Measurements from ENCODE around the gene TMEM53.

The TMEM53 gene

GRCh38 chr1:44642255-44642654, 32.0 kb downstream of the TMEM53 start:
- H3K4me3 Mint-ChIP-seq, result no peak overlapping the region
- DNase-seq (no peak), ATAC-seq (replicated peaks) (no peak)
- H3K9me3 Mint-ChIP-seq, result no peaks in the 10 kb centered on the region
- H3K27me3 Mint-ChIP-seq, result no peaks in the 10 kb centered on the region
- H3K27ac Mint-ChIP-seq, result peak overlapping the region; percentile 37
- peaks cover 6 to 8% of the 10 kb centered on the region in 2 donors for H3K4me1 Mint-ChIP-seq
- peaks cover 38 to 51% of the 10 kb centered on the region in 2 donors for H3K36me3 Mint-ChIP-seq

- H3K36me3 Mint-ChIP-seq, result peaks cover 41 to 54% of the 10 kb centered on the region in 2 donors
- no peak for DNase-seq
- peak overlapping the region; percentile 37 for H3K27ac Mint-ChIP-seq
- peaks cover 6 to 8% of the 10 kb centered on the region in 2 donors for H3K4me1 Mint-ChIP-seq
- H3K4me3 Mint-ChIP-seq, result no peak overlapping the region
- ATAC-seq (replicated peaks), result no peak
- no peaks in the 10 kb centered on the region for H3K9me3 Mint-ChIP-seq
- no peaks in the 10 kb centered on the region for H3K27me3 Mint-ChIP-seq
Observed at GRCh38 chr1:44641126-44642102, 32.9 kb downstream of the TMEM53 start.

DNA sequence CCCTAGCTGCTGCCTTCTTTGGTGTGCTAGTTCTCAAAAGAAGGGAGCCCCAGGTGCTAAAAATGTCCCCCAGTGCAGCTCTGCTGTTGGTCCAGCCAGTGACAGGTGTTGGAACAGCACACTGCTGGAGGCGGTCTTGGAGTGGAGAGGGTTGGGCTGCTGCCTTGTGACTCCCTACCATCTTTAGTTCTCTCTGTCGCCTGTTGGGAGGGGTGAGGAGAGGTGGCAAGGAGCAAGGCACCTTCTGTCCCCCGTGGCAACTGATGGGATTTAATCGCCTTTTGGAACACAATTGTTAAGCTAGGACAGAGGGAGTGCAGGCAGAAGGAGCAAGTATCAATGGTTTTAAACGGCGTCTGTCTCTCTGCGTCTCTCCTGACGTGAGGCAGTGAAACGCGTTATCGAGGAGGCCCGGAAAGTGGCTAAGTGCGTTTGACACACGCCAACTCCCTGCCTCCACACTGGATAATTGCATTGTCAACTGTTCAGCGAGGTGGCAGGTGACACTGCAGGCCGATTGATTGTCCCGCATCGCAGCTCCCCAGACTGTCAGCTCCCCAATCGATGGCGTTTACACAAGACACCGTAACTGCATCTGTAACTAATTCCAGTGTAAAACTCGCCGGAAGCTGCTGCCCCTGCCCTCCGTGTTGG, 34.0 kb downstream of the TMEM53 start:
- no peak overlapping the region for H3K27ac Mint-ChIP-seq
- no peaks in the 10 kb centered on the region for H3K27me3 Mint-ChIP-seq
- DNase-seq, result no peak
- ATAC-seq (replicated peaks), result no peak
- H3K9me3 Mint-ChIP-seq, result no peaks in the 10 kb centered on the region
- peaks cover 13 to 14% of the 10 kb centered on the region in 2 donors for H3K4me1 Mint-ChIP-seq
- H3K36me3 Mint-ChIP-seq, result peaks cover 49 to 65% of the 10 kb centered on the region in 2 donors
- H3K4me3 Mint-ChIP-seq, result no peak overlapping the region

GRCh38 chr1:44637702-44638411, 36.4 kb downstream of the TMEM53 start:
- ATAC-seq (replicated peaks) (no peak), DNase-seq (no peak)
- peaks cover 43 to 67% of the 10 kb centered on the region in 2 donors for H3K36me3 Mint-ChIP-seq
- no peaks in the 10 kb centered on the region for H3K27me3 Mint-ChIP-seq
- no peaks in the 10 kb centered on the region for H3K9me3 Mint-ChIP-seq
- H3K27ac Mint-ChIP-seq, result peak overlapping the region; percentile 42
- H3K4me1 Mint-ChIP-seq, result peaks cover 35 to 36% of the 10 kb centered on the region in 2 donors
- H3K4me3 Mint-ChIP-seq, result no peak overlapping the region

GRCh38 chr1:44636688-44637598, 37.3 kb downstream of the TMEM53 start:
- ATAC-seq (replicated peaks), result no peak
- H3K4me1 Mint-ChIP-seq, result peaks cover 33 to 42% of the 10 kb centered on the region in 2 donors
- H3K27me3 Mint-ChIP-seq, result no peaks in the 10 kb centered on the region
- H3K4me3 Mint-ChIP-seq, result no peak overlapping the region
- H3K9me3 Mint-ChIP-seq, result no peaks in the 10 kb centered on the region
- peak overlapping the region; percentile 65 for H3K27ac Mint-ChIP-seq
- peaks cover 43 to 61% of the 10 kb centered on the region in 2 donors for H3K36me3 Mint-ChIP-seq
- no peak for DNase-seq

DNA sequence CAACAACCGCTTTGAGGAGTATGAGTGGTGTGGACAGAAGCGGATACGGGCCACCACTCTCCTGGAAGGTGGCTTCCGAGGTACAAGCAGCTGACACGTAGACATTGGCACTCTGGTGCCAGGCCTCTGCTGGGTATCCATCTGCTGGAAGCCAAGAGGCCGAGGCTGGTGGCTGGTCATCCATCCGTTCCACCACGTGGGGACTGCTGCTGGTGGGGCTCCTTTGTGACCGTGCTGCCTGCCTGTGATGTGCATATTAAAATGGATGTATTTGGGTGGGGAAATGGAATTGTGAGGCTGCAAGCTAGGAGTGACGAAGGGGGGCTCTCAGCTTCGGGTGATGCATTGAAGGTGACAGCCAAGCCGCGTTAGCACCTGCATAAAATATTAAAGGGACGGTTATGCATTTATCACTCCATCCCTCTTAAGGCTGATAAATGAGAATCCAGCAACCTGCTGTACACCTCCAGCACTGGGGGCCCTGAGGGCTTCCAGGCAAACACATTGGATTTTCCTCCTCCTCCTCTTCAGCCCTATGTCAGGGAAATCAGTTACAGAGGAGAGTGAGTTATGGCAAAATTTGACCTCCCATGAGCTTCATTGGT, 38.1 kb downstream of the TMEM53 start:
- H3K27me3 Mint-ChIP-seq, result no peaks in the 10 kb centered on the region
- peaks cover 38 to 55% of the 10 kb centered on the region in 2 donors for H3K36me3 Mint-ChIP-seq
- ATAC-seq (replicated peaks) (no peak), DNase-seq (no peak)
- no peaks in the 10 kb centered on the region for H3K9me3 Mint-ChIP-seq
- peak overlapping the region; percentile 62 for H3K27ac Mint-ChIP-seq
- no peak overlapping the region for H3K4me3 Mint-ChIP-seq
- peaks cover 35 to 40% of the 10 kb centered on the region in 2 donors for H3K4me1 Mint-ChIP-seq

DNA sequence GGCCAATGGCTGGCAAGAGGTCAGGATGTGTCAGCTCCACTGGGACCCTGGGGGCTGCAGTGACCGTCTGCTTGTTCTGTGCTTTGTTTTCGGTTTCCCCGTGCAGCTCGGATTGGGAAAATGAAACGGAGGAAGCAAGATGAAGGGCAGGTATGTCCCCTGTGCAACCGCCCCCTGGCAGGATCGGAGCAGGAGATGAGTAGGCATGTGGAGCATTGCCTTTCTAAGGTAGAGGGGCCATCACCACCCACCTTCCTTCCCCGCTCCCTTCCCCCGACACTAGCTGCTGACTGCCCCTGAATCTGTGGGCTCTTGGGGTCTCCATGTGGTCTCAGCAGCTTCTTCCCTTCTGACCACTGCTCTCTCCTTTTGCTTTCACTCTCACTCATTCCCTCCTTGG, 38.8 kb downstream of the TMEM53 start:
- Mint-ChIP-seq H3K36me3 (peaks cover 40 to 55% of the 10 kb centered on the region in 2 donors), H3K4me1 (peaks cover 43 to 47% of the 10 kb centered on the region in 2 donors), H3K9me3 (peaks cover 0 to 4% of the 10 kb centered on the region in 2 donors), H3K27ac (no peak overlapping the region), H3K4me3 (no peak overlapping the region), H3K27me3 (no peaks in the 10 kb centered on the region)
- DNase-seq (no peak), ATAC-seq (replicated peaks) (no peak)

- no peak for DNase-seq
- H3K36me3 Mint-ChIP-seq, result peaks cover 40 to 55% of the 10 kb centered on the region in 2 donors
- H3K27me3 Mint-ChIP-seq, result no peaks in the 10 kb centered on the region
- ATAC-seq (replicated peaks), result no peak
- H3K4me1 Mint-ChIP-seq, result peaks cover 44 to 48% of the 10 kb centered on the region in 2 donors
- no peak overlapping the region for H3K4me3 Mint-ChIP-seq
- H3K9me3 Mint-ChIP-seq, result peaks cover 0 to 5% of the 10 kb centered on the region in 2 donors
- H3K27ac Mint-ChIP-seq, result peak overlapping the region; percentile 76
Observed at GRCh38 chr1:44634606-44635189, 39.6 kb downstream of the TMEM53 start.

- H3K9me3 Mint-ChIP-seq, result peaks cover 0 to 5% of the 10 kb centered on the region in 2 donors
- H3K36me3 Mint-ChIP-seq, result peaks cover 30 to 41% of the 10 kb centered on the region in 2 donors
- peak overlapping the region; percentile 91 to 96 for H3K4me3 Mint-ChIP-seq
- no peaks in the 10 kb centered on the region for H3K27me3 Mint-ChIP-seq
- H3K4me1 Mint-ChIP-seq, result peaks cover 42 to 48% of the 10 kb centered on the region in 2 donors
- ATAC-seq (replicated peaks) (peak in 1 of 2 donors; percentile 1), DNase-seq (no peak)
- H3K27ac Mint-ChIP-seq, result peak overlapping the region; percentile 98
Observed at GRCh38 chr1:44632598-44632997, 41.7 kb downstream of the TMEM53 start.

GRCh38 chr1:44631647-44632539, 42.4 kb downstream of the TMEM53 start:
- Mint-ChIP-seq H3K27ac (peak overlapping the region; percentile 98), H3K4me3 (peak overlapping the region; percentile 91 to 96), H3K4me1 (peaks cover 42 to 48% of the 10 kb centered on the region in 2 donors), H3K36me3 (peaks cover 28 to 37% of the 10 kb centered on the region in 2 donors), H3K27me3 (no peaks in the 10 kb centered on the region), H3K9me3 (peaks cover 0 to 5% of the 10 kb centered on the region in 2 donors)
- ATAC-seq (replicated peaks) (peak; percentile 82 to 86), DNase-seq (peak; percentile 87)

DNA sequence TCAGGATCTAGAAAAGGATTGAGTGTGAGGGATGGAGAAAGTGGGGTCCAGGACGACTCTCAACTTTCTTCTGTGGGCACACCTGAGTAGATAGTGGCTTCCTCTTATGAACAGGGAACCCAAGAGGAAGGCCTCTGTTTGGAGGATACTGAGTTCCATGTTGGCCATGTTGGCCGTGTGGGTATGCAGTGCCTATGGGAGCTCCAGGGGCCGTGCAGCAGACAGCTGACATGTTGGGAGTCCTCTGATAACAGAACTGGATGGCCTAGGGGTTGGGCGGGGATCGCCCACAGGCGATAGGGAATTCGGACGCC, 43.0 kb downstream of the TMEM53 start:
- Mint-ChIP-seq H3K4me3 (peak overlapping the region; percentile 91 to 96), H3K9me3 (peaks cover 0 to 5% of the 10 kb centered on the region in 2 donors), H3K27ac (peak overlapping the region; percentile 98), H3K4me1 (peaks cover 42 to 48% of the 10 kb centered on the region in 2 donors), H3K36me3 (peaks cover 24 to 31% of the 10 kb centered on the region in 2 donors), H3K27me3 (no peaks in the 10 kb centered on the region)
- ATAC-seq (replicated peaks) (peak; percentile 33 to 45), DNase-seq (no peak)

DNA sequence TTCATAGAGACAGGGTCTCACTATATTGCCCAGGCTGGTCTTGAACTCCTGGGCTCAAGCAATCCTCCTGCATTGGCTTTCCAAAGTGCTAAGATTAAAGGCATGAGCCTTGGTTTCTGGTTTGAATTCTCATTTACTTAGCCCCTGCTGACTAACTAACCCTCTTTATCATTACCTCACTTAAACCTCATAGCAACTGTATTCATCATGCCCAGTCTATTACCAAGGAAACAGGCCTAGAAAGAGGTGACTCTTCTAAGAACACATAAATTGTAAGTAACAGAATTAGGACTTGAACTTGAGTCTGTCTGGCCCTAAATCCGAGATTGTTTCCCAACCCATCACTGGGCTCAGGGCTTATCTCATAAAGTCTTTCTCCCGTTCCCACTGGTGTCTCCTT, 44.2 kb downstream of the TMEM53 start:
- Mint-ChIP-seq H3K4me3 (peak overlapping the region; percentile 91 to 96), H3K9me3 (peaks cover 0 to 5% of the 10 kb centered on the region in 2 donors), H3K27ac (peak overlapping the region; percentile 98), H3K36me3 (peaks cover 17 to 19% of the 10 kb centered on the region in 2 donors), H3K27me3 (no peaks in the 10 kb centered on the region), H3K4me1 (peaks cover 33 to 42% of the 10 kb centered on the region in 2 donors)
- DNase-seq (no peak), ATAC-seq (replicated peaks) (no peak)
